Erythroblast (primary cell): ENCODE measurements around the gene RAF1.

Experiments
- GATA1 ChIP-seq: IDR thresholded peaks from 2 replicates; pipeline ENCODE4 v1.6.1; 2011; ENCODE audit warnings: low read depth, mild to moderate bottlenecking, control low read depth, low read length, moderate library complexity
- POLR2A ChIP-seq: IDR thresholded peaks from 2 replicates; pipeline ENCODE4 v1.6.1; 2011; ENCODE audit warnings: mild to moderate bottlenecking, low read length

- TF ChIP-seq POLR2A (no peak), GATA1 (no peak)
Measured at GRCh38 chr3:12629560-12629959, 34.4 kb downstream of the RAF1 start.
